HepG2 (cell line): ENCODE results near the gene ADAM22. TPM values are rescaled to one million over a fixed set of nuclear protein-coding genes. Genes with fewer than 3 reads are reported as not detected.

Source experiments
- ATAC-seq: fragments of 200-7000 bp; cut with Tn5 transposase; 3 replicates; pipeline ENCODE4 v1.9.1; 2020; ENCODE audit warnings: mild to moderate bottlenecking, moderate library complexity
- BruUV-seq: library from RNA; stranded (reverse); fragments of 400-500 nt; replicated peaks from 2 replicates; lab custom pipeline; 2021; lab: Mats Ljungman, UMichigan
- CTCF ChIA-PET: fragments of 300-600 bp; formaldehyde crosslinking; extraction: SDS; loops from one replicate; lab custom pipeline; 2021; ENCODE audit warnings: low total read pairs, inconsistent platforms, low intra/inter-chr PET ratio; lab: Yijun Ruan, JAX
- POLR2A ChIA-PET: fragments of 350-600 bp; sonication (Branson Sonifier 250); formaldehyde crosslinking; loops from one replicate; lab custom pipeline; 2020; ENCODE audit warnings: antibody characterized with exemption, inconsistent platforms; lab: Yijun Ruan, JAX
- DNase-seq: peaks from one replicate; pipeline ENCODE4 v3.0.0-alpha.2; 2015; ENCODE audit warnings: low spot score
- FAIRE-seq: peaks from 3 replicates; lab custom pipeline; 2011; peaks lifted over from hg19 to GRCh38; lab: Jason Lieb, UNC
- H2AFZ ChIP-seq: one replicate; pipeline ENCODE4 v1.6.1; 2011; ENCODE audit warnings: low read length, inconsistent platforms
- H3K27ac ChIP-seq: fragments of 300-600 bp; 3 replicates; pipeline ENCODE4 v1.8.0; 2011; ENCODE audit warnings: mixed run types, mild to moderate bottlenecking, mixed read lengths, low read length, inconsistent platforms; ENCODE audit not compliant: insufficient read depth; ENCODE audit errors: extremely low read length
- H3K27me3 ChIP-seq, 2 experiments: fragments of 200-600 bp in 1 of 2; 2 replicates in 1 of 2; 3 replicates in 1 of 2; pipeline versions ENCODE4 v1.6.0 to v1.8.0; 2011; ENCODE audit warnings: low read length in 2 of 2, mild to moderate bottlenecking in 2 of 2, moderate library complexity in 2 of 2, inconsistent platforms in 1 of 2; ENCODE audit not compliant: insufficient read depth in 2 of 2, control insufficient read depth in 1 of 2
- H3K36me3 ChIP-seq, 2 experiments: fragments of 200-600 bp in 1 of 2; replicated peaks in 1 of 2; 2 replicates in 1 of 2; 3 replicates in 1 of 2; pipeline versions ENCODE4 v1.5.1 to v1.8.0; 2011; ENCODE audit warnings: low read length in 2 of 2, inconsistent platforms in 1 of 2; ENCODE audit not compliant: insufficient read depth in 2 of 2, control insufficient read depth in 1 of 2
- H3K4me1 ChIP-seq: 2 replicates; pipeline ENCODE4 v1.5.1; 2012; ENCODE audit warnings: low read length, inconsistent platforms; ENCODE audit not compliant: insufficient read depth
- H3K4me2 ChIP-seq: 2 replicates; pipeline ENCODE4 v1.6.0; 2011; ENCODE audit warnings: low read depth, low read length, inconsistent platforms
- H3K4me3 ChIP-seq, 3 experiments: fragments of 200-600 bp in 1 of 3; sonication (generic), shearing (Covaris generic) in 1 of 3; replicated peaks in 1 of 3; 2 replicates each; pipeline ENCODE4 v1.5.1; 2011 to 2016; ENCODE audit warnings: low read length in 3 of 3, inconsistent platforms in 2 of 3, low read depth in 2 of 3, mild to moderate bottlenecking in 2 of 3, control low read depth in 1 of 3, mixed read lengths in 1 of 3; ENCODE audit not compliant: insufficient read depth in 1 of 3
- H3K79me2 ChIP-seq: one replicate; pipeline ENCODE4 v1.6.1; 2011; ENCODE audit warnings: low read length, inconsistent platforms; ENCODE audit not compliant: insufficient read depth
- H3K9ac ChIP-seq: 2 replicates; pipeline ENCODE4 v1.6.0; 2011; ENCODE audit warnings: mild to moderate bottlenecking, low read depth, low read length, inconsistent platforms; ENCODE audit not compliant: insufficient read depth
- H3K9me3 ChIP-seq: 2 replicates; pipeline ENCODE4 v1.5.1; 2012; ENCODE audit warnings: mild to moderate bottlenecking, low read length
- H4K20me1 ChIP-seq: 2 replicates; pipeline ENCODE4 v1.6.0; 2011; ENCODE audit warnings: inconsistent platforms, mild to moderate bottlenecking, low read length, moderate library complexity; ENCODE audit not compliant: insufficient read depth
- ARID5B ChIP-seq: IDR thresholded peaks from 2 replicates; pipeline ENCODE4 v1.4.0; 2020; ENCODE audit warnings: mild to moderate bottlenecking, missing genetic modification reagents
- ATRX ChIP-seq: sonication (generic); formaldehyde crosslinking; IDR thresholded peaks from 2 replicates; pipeline ENCODE4 v1.4.0; 2020; ENCODE audit warnings: missing genetic modification reagents, borderline replicate concordance
- BCLAF1 ChIP-seq: fragments of 450-650 bp; IDR thresholded peaks from 2 replicates; pipeline ENCODE4 v1.6.1; 2017; ENCODE audit warnings: mild to moderate bottlenecking
- CBX2 ChIP-seq, 2 experiments: fragments of 200-600 bp in 1 of 2; sonication (generic); formaldehyde crosslinking in 1 of 2; IDR thresholded peaks; 2 replicates each; pipeline versions ENCODE4 v1.7.0 to v1.8.1; 2018 to 2022; ENCODE audit warnings: low read depth in 2 of 2, low read length in 1 of 2, mild to moderate bottlenecking in 1 of 2, missing genetic modification reagents in 1 of 2
- EP300 ChIP-seq, 3 experiments: sonication (generic) in 1 of 3; formaldehyde crosslinking in 1 of 3; IDR thresholded peaks; 2 replicates each; pipeline versions ENCODE4 v1.5.1 to v1.6.1; 2011 to 2020; ENCODE audit warnings: low read depth in 2 of 3, low read length in 2 of 3, borderline replicate concordance in 1 of 3, improper control_type of control experiment in 1 of 3, mild to moderate bottlenecking in 1 of 3, missing genetic modification reagents in 1 of 3, moderate library complexity in 1 of 3
- HOXA3 ChIP-seq: sonication (generic); formaldehyde crosslinking; IDR thresholded peaks from 2 replicates; pipeline ENCODE4 v1.5.0; 2020; ENCODE audit warnings: missing genetic modification reagents
- IRF2 ChIP-seq: IDR thresholded peaks from 2 replicates; pipeline ENCODE4 v1.6.1; 2018; ENCODE audit warnings: missing genetic modification reagents, missing compliant biosample characterization
- JARID2 ChIP-seq: sonication (generic); formaldehyde crosslinking; IDR thresholded peaks from 2 replicates; pipeline ENCODE4 v1.8.1; 2023; ENCODE audit warnings: missing genetic modification reagents, inconsistent platforms; ENCODE audit not compliant: insufficient replicate concordance
- MIER3 ChIP-seq: IDR thresholded peaks from 2 replicates; pipeline ENCODE4 v1.6.1; 2016; ENCODE audit warnings: missing compliant biosample characterization, borderline replicate concordance
- POLR2A ChIP-seq, 2 experiments: IDR thresholded peaks; 2 replicates each; pipeline ENCODE4 v1.6.1; 2011; ENCODE audit warnings: low read depth in 2 of 2, low read length in 2 of 2, mild to moderate bottlenecking in 1 of 2, moderate library complexity in 1 of 2; ENCODE audit not compliant: insufficient read depth in 1 of 2
- POLR2G ChIP-seq: fragments of 200-400 bp; formaldehyde crosslinking; IDR thresholded peaks from 2 replicates; pipeline ENCODE4 v1.6.1; 2018; ENCODE audit warnings: mild to moderate bottlenecking, low read depth, low read length, moderate library complexity
- RARA ChIP-seq: IDR thresholded peaks from 2 replicates; pipeline ENCODE4 v1.6.1; 2016; ENCODE audit warnings: missing genetic modification reagents, missing compliant biosample characterization
- SAP130 ChIP-seq: IDR thresholded peaks from 2 replicates; pipeline ENCODE4 v1.6.1; 2016; ENCODE audit warnings: low read depth
- SOX6 ChIP-seq, 2 experiments: fragments of 450-650 bp in 1 of 2; sonication (generic) in 1 of 2; formaldehyde crosslinking in 1 of 2; IDR thresholded peaks; 2 replicates each; pipeline versions ENCODE4 v1.4.0 to v1.6.1; 2017 to 2020; ENCODE audit warnings: antibody characterized with exemption in 1 of 2, mild to moderate bottlenecking in 1 of 2, missing genetic modification reagents in 1 of 2
- SP2 ChIP-seq: sonication (generic); formaldehyde crosslinking; IDR thresholded peaks from 2 replicates; pipeline ENCODE4 v1.5.1; 2020; ENCODE audit warnings: mild to moderate bottlenecking, missing genetic modification reagents
- SRSF4 ChIP-seq: fragments of 200-400 bp; formaldehyde crosslinking; IDR thresholded peaks from one replicate; pipeline ENCODE4 v1.6.1; 2018; ENCODE audit warnings: mild to moderate bottlenecking, low read depth, low read length, moderate library complexity; ENCODE audit not compliant: poor library complexity, severe bottlenecking
- ZNF441 ChIP-seq: sonication (generic); formaldehyde crosslinking; IDR thresholded peaks from 2 replicates; pipeline ENCODE4 v1.7.0; 2021; ENCODE audit warnings: missing genetic modification reagents, borderline replicate concordance
- ZNF850 ChIP-seq: sonication (generic); formaldehyde crosslinking; conservative IDR thresholded peaks from 2 replicates; pipeline ENCODE4 v1.9.0; 2021; ENCODE audit warnings: mild to moderate bottlenecking, missing genetic modification reagents
- in situ Hi-C: cut with HindIII; loops from 2 replicates; pipeline ENCODE4 v1.10.0; 2017; ENCODE audit warnings: low pct_unique_long_range_greater_than_20kb; ENCODE audit not compliant: extremely low pct_ligation_motif_present
- intact Hi-C: fragments of 100-400 bp; cut with micrococcal nuclease; formaldehyde crosslinking; loops from one replicate; pipeline ENCODE4 v1.10.0; 2022; ENCODE audit not compliant: unreplicated experiment
- polyA plus RNA-seq, 8 experiments: library from polyadenylated mRNA; depleted of rRNA in 3 of 8; stranded (reverse) in 7 of 8; unstranded in 1 of 8; fragments of >200 nt; fragmentation: Illumina TruSeq in 4 of 8; extraction: Trizol in 4 of 8; gene quantifications; 2 replicates each; pipeline versions ENCODE4 v1.2.1 to v1.2.3, GENCODE V29; 2011 to 2016; ENCODE audit warnings: low read depth in 4 of 8, missing spikeins in 1 of 8, mixed read lengths in 1 of 8; ENCODE audit not compliant: insufficient read depth in 1 of 8
- total RNA-seq, 5 experiments: library from RNA; depleted of rRNA; stranded (reverse); fragments of >200 nt; fragmentation: Illumina TruSeq; extraction: Trizol; gene quantifications; 2 replicates each; pipeline ENCODE4 v1.2.3, GENCODE V29; 2016; ENCODE audit warnings: low read depth in 1 of 5

The ADAM22 gene
- total and polyA plus RNA-seq, 2 of the 13 experiments (the other 11 are each of a cell fraction or from before 2014, with no cell fraction given) = 1.9 to 6.7 TPM

GRCh38 chr7:88230646-88231045 is 296.6 kb downstream of the ADAM22 start (continued):
- TF ChIP-seq POLR2G (no peak), POLR2A (IDR thresholded peaks at IDR 0.05; ENCODE audit: insufficient read depth in 1 of 2, low read depth in 2 of 2, low read length in 2 of 2) (no peak), CBX2 (IDR thresholded peaks at IDR 0.05; ENCODE audit: low read depth, low read length) (no peak), CBX2 (CRISPR knock-in tag; IDR thresholded peaks at IDR 0.05; ENCODE audit: low read depth) (no peak), SAP130 (CRISPR knock-in tag) (no peak), MIER3 (no peak), ATRX (CRISPR knock-in tag) (no peak), ZNF850 (no peak), ZNF441 (CRISPR knock-in tag) (no peak), JARID2 (no peak), SP2 (no peak), HOXA3 (no peak)
- TF ChIP-seq, all 625 proteins: peak for 0

- no peaks in the 10 kb centered on the region for H3K79me2 ChIP-seq
- in situ Hi-C loops (loop anchor here (25.0 kb wide), 1 partner anchor 603 kb away; no protein-coding TSS in a partner anchor), intact Hi-C loops (no loop called here)
- H3K9ac ChIP-seq = no peak overlapping the region
- DNase-seq (peak; percentile 50), ATAC-seq (peak; percentile 87), FAIRE-seq (peak; percentile 43)
- no peak overlapping the region for H3K4me2 ChIP-seq
- H3K9me3 ChIP-seq = no peaks in the 10 kb centered on the region
- CTCF ChIA-PET = no interaction called here
- no peak overlapping the region for H2AFZ ChIP-seq
- H4K20me1 ChIP-seq = no peaks in the 10 kb centered on the region
- H3K4me1 ChIP-seq = peaks cover 14% of the 10 kb centered on the region; the same call in 1 of the 2 replicates
- POLR2A ChIA-PET = no interaction called here
- H3K4me3 ChIP-seq = no peak overlapping the region
- BruUV-seq = no TSS peak
- peaks cover 0 to 23% of the 10 kb centered on the region in 2 experiments; a peak in 2 of 5 replicates for H3K27me3 ChIP-seq
- no peaks in the 10 kb centered on the region for H3K36me3 ChIP-seq
- H3K27ac ChIP-seq = no peak overlapping the region
- TF ChIP-seq SOX6 (IDR thresholded peaks at IDR 0.05) (no peak), SOX6 (CRISPR knock-in tag; IDR thresholded peaks at IDR 0.05) (peak; percentile 90), ARID5B (CRISPR knock-in tag) (peak; percentile 52), SRSF4 (no peak), BCLAF1 (no peak), EP300 (IDR thresholded peaks at IDR 0.05; ENCODE audit: low read depth in 2 of 2, low read length in 2 of 2) (peak in 1 of 2 experiments; percentile 16; a peak in 1 of 4 replicates), EP300 (CRISPR knock-in tag; IDR thresholded peaks at IDR 0.05; ENCODE audit: borderline replicate concordance) (no peak), RARA (CRISPR knock-in tag) (peak; percentile 48; the same call in 1 of the 2 replicates), IRF2 (CRISPR knock-in tag) (no peak)
These were observed 299.8 kb downstream of the ADAM22 start for GRCh38 chr7:88233828-88234227.
